ENCODE results near the gene RASA3.
"Not testable (repeated sequence)": the region's sequence is repeated elsewhere in the genome, so short reads cannot be mapped to it uniquely, and the experiment has no call there.

The RASA3 gene

GRCh38 chr13:114162533-114162922, 30.1 kb upstream of the RASA3 start:
- no peak for TF ChIP-seq CTCF (IDR thresholded peaks at IDR 0.05; ENCODE audit: low read depth, low read length)
- no peak overlapping the region for H3K4me3 ChIP-seq (ENCODE audit: low read depth, low read length)
- in situ Hi-C loops (cut with HindIII; ENCODE audit: low sequenced_read_pairs), result no loop called here
- no peak for DNase-seq (ENCODE audit: low read depth, low spot score)

DNA sequence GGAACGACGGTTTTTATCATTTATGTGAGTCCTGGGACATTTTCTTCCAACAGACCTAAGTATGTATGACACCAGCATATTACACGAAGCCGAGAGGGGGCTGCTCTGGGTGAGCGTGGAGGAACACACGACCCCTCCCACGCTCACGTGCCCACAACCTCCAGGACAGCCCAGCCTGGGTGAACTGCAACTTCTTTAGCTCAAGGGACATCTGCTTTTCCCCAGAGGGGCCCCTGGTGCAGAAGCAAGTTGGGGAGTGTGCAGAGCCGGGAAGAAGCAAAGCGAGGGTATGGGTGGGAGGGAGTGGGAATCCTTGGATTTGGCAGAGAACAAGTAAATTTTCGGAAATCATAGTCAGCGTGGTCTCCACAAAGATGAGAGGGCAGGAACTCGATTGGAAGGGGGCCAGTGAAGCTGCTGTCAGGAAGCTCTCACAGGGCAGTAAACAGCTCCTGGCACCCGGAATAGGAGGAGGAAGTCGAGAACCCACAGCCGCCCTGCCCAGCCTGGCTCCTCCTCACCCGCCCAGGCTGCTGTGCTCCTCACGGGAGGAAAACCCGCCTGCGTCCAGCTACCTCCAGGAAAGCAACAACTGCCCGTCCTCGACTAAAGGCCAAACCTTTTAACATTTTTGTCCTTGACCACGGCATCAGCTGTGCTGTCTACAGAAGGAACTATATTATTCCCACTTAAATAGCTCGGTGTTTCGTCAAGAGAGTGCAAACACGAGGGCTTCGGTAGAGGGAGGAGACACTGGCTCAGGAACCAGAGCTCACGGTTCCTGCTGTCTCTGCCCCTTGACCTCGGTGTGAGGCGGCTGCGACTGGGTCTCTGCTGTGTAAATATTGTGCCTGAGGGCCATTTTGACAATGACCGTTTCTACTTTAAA, 29.5 kb upstream of the RASA3 start:
- H3K4me3 ChIP-seq (ENCODE audit: low read depth, low read length), result no peak overlapping the region
- in situ Hi-C loops (cut with HindIII; ENCODE audit: low sequenced_read_pairs), result no loop called here

GRCh38 chr13:114161028-114161556, 28.7 kb upstream of the RASA3 start:
- in situ Hi-C loops (cut with HindIII; ENCODE audit: low sequenced_read_pairs), result no loop called here
- DNase-seq (ENCODE audit: low read depth, low spot score), result no peak
- no peak for TF ChIP-seq CTCF (IDR thresholded peaks at IDR 0.05; ENCODE audit: low read depth, low read length)
- H3K4me3 ChIP-seq (ENCODE audit: low read depth, low read length), result no peak overlapping the region

More for the DNA sequence above, 29.5 kb upstream of the RASA3 start:
- TF ChIP-seq CTCF (IDR thresholded peaks at IDR 0.05; ENCODE audit: low read depth, low read length), result no peak
- no peak for DNase-seq (ENCODE audit: low read depth, low spot score)

DNA sequence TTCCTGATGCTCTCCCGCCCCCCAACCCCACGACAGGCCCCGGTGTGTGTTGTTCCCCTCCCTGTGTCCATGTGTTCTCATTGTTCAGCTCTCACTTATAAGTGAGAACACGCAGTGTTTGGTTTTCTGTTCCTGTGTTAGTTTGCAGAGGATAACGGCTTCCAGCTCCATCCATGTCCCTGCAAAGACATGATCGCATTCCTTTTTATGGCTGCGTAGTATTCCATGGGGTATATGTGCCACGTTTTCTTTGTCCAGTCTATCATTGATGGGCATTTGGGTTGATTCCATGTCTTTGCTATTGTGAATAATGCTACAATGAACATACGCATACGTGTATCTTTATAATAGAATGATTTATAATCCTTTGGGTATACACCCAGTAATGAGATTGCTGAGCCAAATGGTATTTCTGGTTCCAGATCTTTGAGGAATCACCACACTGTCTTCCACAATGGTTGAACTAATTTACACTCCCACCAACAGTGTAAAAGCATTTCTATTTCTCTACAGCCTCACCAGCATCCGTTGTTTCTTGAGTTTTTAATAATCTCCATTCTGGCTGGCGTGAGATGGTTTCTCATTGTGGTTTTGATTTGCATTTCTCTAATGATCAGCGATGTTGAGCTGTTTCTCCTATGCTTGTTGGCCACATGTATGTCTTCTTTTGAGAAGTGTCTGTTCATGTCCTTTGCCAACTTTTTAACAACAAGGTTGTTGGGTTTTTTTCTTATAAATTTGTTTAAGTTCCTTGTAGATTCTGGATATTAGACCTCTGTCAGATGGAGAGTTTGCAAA, 26.6 kb upstream of the RASA3 start:
- in situ Hi-C loops (cut with HindIII; ENCODE audit: low sequenced_read_pairs); H3K4me3 ChIP-seq (ENCODE audit: low read depth, low read length); DNase-seq (ENCODE audit: low read depth, low spot score): not testable (repeated sequence)

GRCh38 chr13:114157869-114158495, 25.6 kb upstream of the RASA3 start:
- TF ChIP-seq CTCF (IDR thresholded peaks at IDR 0.05; ENCODE audit: low read depth, low read length), result no peak
- in situ Hi-C loops (cut with HindIII; ENCODE audit: low sequenced_read_pairs), result no loop called here
- no peak overlapping the region for H3K4me3 ChIP-seq (ENCODE audit: low read depth, low read length)
- DNase-seq (ENCODE audit: low read depth, low spot score), result no peak

GRCh38 chr13:114155926-114156883, 23.8 kb upstream of the RASA3 start:
- DNase-seq (ENCODE audit: low read depth, low spot score), result no peak
- in situ Hi-C loops (cut with HindIII; ENCODE audit: low sequenced_read_pairs), result no loop called here
- no peak for TF ChIP-seq CTCF (IDR thresholded peaks at IDR 0.05; ENCODE audit: low read depth, low read length)
- H3K4me3 ChIP-seq (ENCODE audit: low read depth, low read length), result no peak overlapping the region

Data from astrocyte of the spinal cord (primary cell).